ENCODE data around the gene PRRC2B. TPM values are rescaled to one million over a fixed set of nuclear protein-coding genes. Genes with fewer than 3 reads are reported as not detected.
A peak's percentile ranks its signal among the peaks of the same experiment; 100 is the strongest.

PRRC2B gene
- total and polyA plus RNA-seq, 2 of the 13 experiments (the other 11 are each of a cell fraction or from before 2014, with no cell fraction given), result 20.8 to 37.4 TPM

- no peak for TF ChIP-seq AKNA (CRISPR knock-in tag; IDR thresholded peaks at IDR 0.05; ENCODE audit: borderline replicate concordance)
- TF ChIP-seq, protein P1, sequence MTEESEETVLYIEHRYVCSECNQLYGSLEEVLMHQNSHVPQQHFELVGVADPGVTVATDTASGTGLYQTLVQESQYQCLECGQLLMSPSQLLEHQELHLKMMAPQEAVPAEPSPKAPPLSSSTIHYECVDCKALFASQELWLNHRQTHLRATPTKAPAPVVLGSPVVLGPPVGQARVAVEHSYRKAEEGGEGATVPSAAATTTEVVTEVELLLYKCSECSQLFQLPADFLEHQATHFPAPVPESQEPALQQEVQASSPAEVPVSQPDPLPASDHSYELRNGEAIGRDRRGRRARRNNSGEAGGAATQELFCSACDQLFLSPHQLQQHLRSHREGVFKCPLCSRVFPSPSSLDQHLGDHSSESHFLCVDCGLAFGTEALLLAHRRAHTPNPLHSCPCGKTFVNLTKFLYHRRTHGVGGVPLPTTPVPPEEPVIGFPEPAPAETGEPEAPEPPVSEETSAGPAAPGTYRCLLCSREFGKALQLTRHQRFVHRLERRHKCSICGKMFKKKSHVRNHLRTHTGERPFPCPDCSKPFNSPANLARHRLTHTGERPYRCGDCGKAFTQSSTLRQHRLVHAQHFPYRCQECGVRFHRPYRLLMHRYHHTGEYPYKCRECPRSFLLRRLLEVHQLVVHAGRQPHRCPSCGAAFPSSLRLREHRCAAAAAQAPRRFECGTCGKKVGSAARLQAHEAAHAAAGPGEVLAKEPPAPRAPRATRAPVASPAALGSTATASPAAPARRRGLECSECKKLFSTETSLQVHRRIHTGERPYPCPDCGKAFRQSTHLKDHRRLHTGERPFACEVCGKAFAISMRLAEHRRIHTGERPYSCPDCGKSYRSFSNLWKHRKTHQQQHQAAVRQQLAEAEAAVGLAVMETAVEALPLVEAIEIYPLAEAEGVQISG (CRISPR knock-in tag; IDR thresholded peaks at IDR 0.05), result peak; percentile 72; the same call in 1 of the 2 replicates
- TF ChIP-seq NR2F2 (IDR thresholded peaks at IDR 0.05; ENCODE audit: borderline replicate concordance, low read depth), result no peak
- TF ChIP-seq ZSCAN29 (CRISPR knock-in tag; conservative IDR thresholded peaks at IDR 0.05), result no peak
- TF ChIP-seq ZNF543 (CRISPR knock-in tag; IDR thresholded peaks at IDR 0.05), result peak; percentile 62; the same call in 1 of the 2 replicates
- peak; percentile 76; the same call in 1 of the 2 replicates for TF ChIP-seq ZNF766 (CRISPR knock-in tag; IDR thresholded peaks at IDR 0.05; ENCODE audit: borderline replicate concordance)
- 0 out of 2 replicates have a peak, but pooled peaks have one; percentile 14 for TF ChIP-seq ZNF367 (CRISPR knock-in tag; IDR thresholded peaks at IDR 0.05; ENCODE audit: borderline replicate concordance)
- peak; percentile 63; the same call in 1 of the 2 replicates for TF ChIP-seq KDM5B (CRISPR knock-in tag; IDR thresholded peaks at IDR 0.05; ENCODE audit: borderline replicate concordance)
- TF ChIP-seq, protein P2, sequence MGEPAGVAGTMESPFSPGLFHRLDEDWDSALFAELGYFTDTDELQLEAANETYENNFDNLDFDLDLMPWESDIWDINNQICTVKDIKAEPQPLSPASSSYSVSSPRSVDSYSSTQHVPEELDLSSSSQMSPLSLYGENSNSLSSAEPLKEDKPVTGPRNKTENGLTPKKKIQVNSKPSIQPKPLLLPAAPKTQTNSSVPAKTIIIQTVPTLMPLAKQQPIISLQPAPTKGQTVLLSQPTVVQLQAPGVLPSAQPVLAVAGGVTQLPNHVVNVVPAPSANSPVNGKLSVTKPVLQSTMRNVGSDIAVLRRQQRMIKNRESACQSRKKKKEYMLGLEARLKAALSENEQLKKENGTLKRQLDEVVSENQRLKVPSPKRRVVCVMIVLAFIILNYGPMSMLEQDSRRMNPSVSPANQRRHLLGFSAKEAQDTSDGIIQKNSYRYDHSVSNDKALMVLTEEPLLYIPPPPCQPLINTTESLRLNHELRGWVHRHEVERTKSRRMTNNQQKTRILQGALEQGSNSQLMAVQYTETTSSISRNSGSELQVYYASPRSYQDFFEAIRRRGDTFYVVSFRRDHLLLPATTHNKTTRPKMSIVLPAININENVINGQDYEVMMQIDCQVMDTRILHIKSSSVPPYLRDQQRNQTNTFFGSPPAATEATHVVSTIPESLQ (CRISPR knock-in tag; conservative IDR thresholded peaks at IDR 0.05), result 0 out of 2 replicates have a peak, but pooled peaks have one; percentile 32
- TF ChIP-seq, protein P3, sequence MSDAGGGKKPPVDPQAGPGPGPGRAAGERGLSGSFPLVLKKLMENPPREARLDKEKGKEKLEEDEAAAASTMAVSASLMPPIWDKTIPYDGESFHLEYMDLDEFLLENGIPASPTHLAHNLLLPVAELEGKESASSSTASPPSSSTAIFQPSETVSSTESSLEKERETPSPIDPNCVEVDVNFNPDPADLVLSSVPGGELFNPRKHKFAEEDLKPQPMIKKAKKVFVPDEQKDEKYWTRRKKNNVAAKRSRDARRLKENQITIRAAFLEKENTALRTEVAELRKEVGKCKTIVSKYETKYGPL (CRISPR knock-in tag; IDR thresholded peaks at IDR 0.05), result no peak
- TF ChIP-seq GATAD2A (CRISPR knock-in tag; IDR thresholded peaks at IDR 0.05), result 0 out of 2 replicates have a peak, but pooled peaks have one; percentile 34
- TF ChIP-seq HES4 (CRISPR knock-in tag; IDR thresholded peaks at IDR 0.05; ENCODE audit: borderline replicate concordance), result peak; percentile 78; the same call in 1 of the 2 replicates
- no peak for TF ChIP-seq GMEB2 (CRISPR knock-in tag; IDR thresholded peaks at IDR 0.05; ENCODE audit: low read depth)
- TF ChIP-seq PHF8 (CRISPR knock-in tag; IDR thresholded peaks at IDR 0.05), result peak; percentile 98
Observed at GRCh38 chr9:131502781-131503625, 109.1 kb downstream of the PRRC2B start, which contains the start of gene POMT1 (continued).
